Measurements from ENCODE around the gene FAM83F.
A peak's percentile ranks its signal among the peaks of the same experiment; 100 is the strongest.

Gene FAM83F

DNA sequence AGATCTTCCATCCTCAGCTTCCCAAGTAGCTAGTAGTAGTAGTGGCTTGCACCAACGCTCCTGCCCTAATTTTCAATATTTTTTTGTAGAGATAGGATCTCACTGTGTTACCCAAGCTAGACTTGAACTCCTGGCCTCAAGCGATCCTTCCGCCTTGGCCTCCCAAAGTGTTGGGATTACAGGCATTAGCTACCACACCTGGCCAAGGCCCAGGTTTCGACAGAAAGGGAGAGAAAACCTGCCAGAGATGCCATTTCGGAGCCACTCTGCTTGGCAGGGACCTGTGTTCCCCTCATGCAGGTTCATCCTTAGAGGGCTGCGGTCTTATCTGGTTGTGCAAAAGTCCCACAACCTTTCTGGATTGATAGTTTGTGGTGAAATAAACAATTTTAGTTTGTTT, 41.4 kb downstream of the FAM83F start:
- TF ChIP-seq, protein P1, sequence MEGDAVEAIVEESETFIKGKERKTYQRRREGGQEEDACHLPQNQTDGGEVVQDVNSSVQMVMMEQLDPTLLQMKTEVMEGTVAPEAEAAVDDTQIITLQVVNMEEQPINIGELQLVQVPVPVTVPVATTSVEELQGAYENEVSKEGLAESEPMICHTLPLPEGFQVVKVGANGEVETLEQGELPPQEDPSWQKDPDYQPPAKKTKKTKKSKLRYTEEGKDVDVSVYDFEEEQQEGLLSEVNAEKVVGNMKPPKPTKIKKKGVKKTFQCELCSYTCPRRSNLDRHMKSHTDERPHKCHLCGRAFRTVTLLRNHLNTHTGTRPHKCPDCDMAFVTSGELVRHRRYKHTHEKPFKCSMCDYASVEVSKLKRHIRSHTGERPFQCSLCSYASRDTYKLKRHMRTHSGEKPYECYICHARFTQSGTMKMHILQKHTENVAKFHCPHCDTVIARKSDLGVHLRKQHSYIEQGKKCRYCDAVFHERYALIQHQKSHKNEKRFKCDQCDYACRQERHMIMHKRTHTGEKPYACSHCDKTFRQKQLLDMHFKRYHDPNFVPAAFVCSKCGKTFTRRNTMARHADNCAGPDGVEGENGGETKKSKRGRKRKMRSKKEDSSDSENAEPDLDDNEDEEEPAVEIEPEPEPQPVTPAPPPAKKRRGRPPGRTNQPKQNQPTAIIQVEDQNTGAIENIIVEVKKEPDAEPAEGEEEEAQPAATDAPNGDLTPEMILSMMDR (IDR thresholded peaks at IDR 0.05; ENCODE audit: low read depth, low read length) = no peak
- in situ Hi-C loops (cut with HindIII; ENCODE audit: low sequenced_read_pairs) = no loop called here
- H3K4me3 ChIP-seq (ENCODE audit: low read depth, low read length) = no peak overlapping the region
- no peak for DNase-seq (ENCODE audit: low read depth, low spot score)

DNA sequence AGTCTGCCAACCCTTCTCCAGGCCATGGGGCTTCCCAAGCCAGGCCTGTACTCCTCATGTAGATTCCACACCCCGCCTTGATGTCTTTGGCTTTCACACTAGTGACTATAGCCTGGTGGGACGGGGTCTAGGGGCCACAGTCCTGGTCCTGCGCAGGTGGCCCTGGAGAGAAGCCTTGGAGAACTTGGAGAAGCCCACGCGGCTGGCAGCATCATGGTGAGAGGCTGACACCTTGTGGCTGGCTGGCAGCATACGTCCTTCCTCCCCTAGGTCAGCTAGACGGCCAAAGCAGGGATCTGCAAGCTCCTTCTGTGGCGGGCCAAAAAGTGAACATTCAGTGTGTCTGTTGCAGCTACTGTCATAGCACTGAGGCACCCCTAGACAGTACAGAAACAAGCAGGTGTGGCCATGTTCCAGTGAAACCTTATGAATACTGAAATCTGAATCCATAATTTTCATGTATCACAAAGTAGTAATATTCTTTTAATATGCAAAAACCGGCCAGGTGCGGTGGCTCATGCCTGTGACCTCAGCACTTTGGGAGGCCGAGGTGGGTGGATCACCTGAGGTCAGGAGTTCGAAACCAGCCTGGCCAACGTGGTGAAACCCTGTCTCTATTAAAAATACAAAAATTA, 42.0 kb downstream of the FAM83F start:
- TF ChIP-seq, protein P1 (IDR thresholded peaks at IDR 0.05; ENCODE audit: low read depth, low read length) = peak; percentile 91
- no peak overlapping the region for H3K4me3 ChIP-seq (ENCODE audit: low read depth, low read length)
- DNase-seq (ENCODE audit: low read depth, low spot score) = peak; percentile 70
- in situ Hi-C loops (cut with HindIII; ENCODE audit: low sequenced_read_pairs) = no loop called here

DNA sequence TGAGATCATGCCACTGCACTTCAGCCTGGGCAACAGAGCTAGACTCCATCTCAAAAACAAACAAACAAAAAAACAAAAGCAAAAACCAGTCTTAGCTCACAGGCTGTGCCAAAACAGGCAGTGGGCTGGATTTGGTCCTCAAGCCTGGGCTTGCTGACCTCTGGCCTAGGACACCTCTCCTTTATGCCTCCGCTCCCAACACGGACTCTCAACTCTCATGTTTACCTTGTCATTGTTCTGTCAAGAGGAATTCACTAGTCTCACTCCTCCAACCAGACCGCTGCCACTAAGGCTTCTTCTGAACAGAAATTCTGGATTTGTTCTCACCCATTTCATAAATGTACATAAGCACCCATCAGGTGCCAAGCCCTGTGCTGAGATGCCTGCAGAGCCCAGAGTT, 42.6 kb downstream of the FAM83F start:
- DNase-seq (ENCODE audit: low read depth, low spot score) = no peak
- in situ Hi-C loops (cut with HindIII; ENCODE audit: low sequenced_read_pairs) = no loop called here
- H3K4me3 ChIP-seq (ENCODE audit: low read depth, low read length) = no peak overlapping the region
- TF ChIP-seq, protein P1 (IDR thresholded peaks at IDR 0.05; ENCODE audit: low read depth, low read length) = no peak

- H3K4me3 ChIP-seq (ENCODE audit: low read depth, low read length) = no peak overlapping the region
- TF ChIP-seq, protein P1 (IDR thresholded peaks at IDR 0.05; ENCODE audit: low read depth, low read length) = no peak
- in situ Hi-C loops (cut with HindIII; ENCODE audit: low sequenced_read_pairs) = no loop called here
- no peak for DNase-seq (ENCODE audit: low read depth, low spot score)
These were observed 44.8 kb downstream of the FAM83F start for GRCh38 chr22:40039482-40040115.

DNA sequence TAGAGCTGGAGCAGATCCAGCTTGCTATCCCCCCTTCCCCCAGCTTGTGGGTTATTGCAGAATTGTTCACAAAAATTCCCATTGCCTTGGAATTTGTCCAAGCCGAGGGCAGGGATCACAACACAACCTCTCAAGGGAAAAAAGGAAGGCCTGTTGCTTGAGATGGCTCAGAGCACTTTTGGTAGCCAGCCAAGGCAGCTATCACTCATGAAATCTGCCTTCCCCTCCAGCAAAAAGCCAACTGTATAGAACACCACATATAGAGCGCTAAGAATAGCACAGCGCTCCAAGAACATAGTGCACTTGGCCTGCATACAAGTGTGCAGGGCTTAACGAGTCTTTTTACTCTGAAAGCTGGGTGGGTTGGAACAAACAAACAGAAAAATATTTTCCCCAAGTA, 46.2 kb downstream of the FAM83F start:
- peak; percentile 16 for DNase-seq (ENCODE audit: low read depth, low spot score)
- in situ Hi-C loops (cut with HindIII; ENCODE audit: low sequenced_read_pairs) = no loop called here
- TF ChIP-seq, protein P1 (IDR thresholded peaks at IDR 0.05; ENCODE audit: low read depth, low read length) = no peak
- H3K4me3 ChIP-seq (ENCODE audit: low read depth, low read length) = no peak overlapping the region

GRCh38 chr22:40041366-40042137, 46.8 kb downstream of the FAM83F start:
- TF ChIP-seq, protein P1 (IDR thresholded peaks at IDR 0.05; ENCODE audit: low read depth, low read length) = no peak
- H3K4me3 ChIP-seq (ENCODE audit: low read depth, low read length) = no peak overlapping the region
- DNase-seq (ENCODE audit: low read depth, low spot score) = no peak
- in situ Hi-C loops (cut with HindIII; ENCODE audit: low sequenced_read_pairs) = no loop called here
